ENCODE data around the gene SMU1. TPM values are rescaled to one million over a fixed set of nuclear protein-coding genes. Genes with fewer than 3 reads are reported as not detected.
"Not testable (repeated sequence)": the region's sequence is repeated elsewhere in the genome, so short reads cannot be mapped to it uniquely, and the experiment has no call there.

SMU1 gene
- total RNA-seq, 1 donor from 2014 or later: 20.3 TPM

- DNase-seq (ENCODE audit: low read depth): no peak
Observed at GRCh38 chr9:33014665-33015014, 61.8 kb downstream of the SMU1 start.

DNA sequence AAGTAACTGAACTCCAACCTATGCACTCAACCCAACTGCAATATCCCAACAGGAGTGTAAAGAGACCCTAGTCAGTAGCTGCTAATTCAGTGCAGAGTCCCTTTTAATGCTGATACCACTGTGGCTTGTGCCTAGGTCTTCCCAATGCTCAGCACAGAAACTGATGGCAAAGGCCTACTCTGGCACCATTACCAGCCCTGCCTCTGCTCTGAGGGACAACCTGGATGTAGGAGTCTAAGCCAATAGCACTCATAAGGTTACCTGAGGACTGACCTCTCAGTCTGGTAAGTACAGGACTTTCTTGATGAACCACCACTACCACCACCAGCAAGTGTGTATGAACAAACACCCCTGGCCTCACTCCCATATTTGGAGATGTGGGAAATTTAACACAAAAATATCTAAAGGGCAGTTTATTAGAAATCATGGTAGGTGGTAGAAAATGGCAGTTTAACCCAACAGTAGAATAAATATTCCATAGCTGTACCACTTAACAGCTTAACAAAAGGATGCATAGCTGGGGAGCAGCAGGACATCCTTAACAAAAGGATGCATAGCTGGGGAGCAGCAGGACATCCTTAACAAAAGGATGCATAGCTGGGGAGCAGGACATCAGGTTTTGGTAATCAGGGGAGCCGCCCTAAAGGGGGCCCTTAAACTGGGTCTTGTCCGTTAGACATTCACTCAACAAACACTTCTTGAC lies 62.4 kb downstream of the SMU1 start:
- DNase-seq (ENCODE audit: low read depth): no peak

- peak; percentile 72 for DNase-seq (ENCODE audit: low read depth)
Observed at GRCh38 chr9:33012328-33013069, 64.0 kb downstream of the SMU1 start.

DNA sequence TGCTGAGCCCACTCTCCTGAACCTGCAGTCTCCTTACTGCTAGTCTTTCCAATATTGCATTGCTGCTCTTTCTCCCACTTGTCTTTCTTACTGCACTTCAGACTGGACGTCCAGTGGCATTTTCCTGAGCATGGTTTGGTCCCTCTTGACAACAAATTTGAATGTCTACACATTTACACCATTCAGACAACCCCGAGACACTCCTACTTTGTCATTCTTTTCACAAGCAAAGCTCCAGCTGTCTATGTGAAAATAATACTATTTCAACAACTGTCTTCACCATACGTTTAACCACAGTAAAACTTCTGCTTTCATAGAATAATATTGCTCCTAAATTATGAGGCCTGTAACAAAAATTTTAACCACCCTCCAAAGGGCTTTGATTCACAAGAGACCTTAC lies 64.6 kb downstream of the SMU1 start:
- DNase-seq (ENCODE audit: low read depth): no peak

DNA sequence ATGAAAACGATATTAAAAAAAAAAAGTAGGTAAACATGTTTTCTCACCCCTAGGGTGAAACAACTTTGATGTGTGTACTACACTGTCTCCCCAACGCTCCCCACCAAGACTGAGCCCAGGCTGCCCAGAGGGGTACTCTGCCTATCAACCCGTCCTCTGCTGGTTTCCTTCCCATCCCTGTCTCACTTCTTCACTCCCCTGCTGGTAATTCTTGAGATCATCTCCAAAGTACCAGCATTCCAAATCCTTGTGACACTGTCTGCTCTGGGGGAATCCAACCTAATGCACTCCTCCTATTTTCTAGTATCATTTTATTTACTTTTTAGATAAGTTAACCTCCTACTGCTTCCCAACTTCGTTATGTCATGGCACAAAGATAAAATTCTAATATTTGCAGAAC lies 68.7 kb downstream of the SMU1 start:
- DNase-seq (ENCODE audit: low read depth): no peak

DNA sequence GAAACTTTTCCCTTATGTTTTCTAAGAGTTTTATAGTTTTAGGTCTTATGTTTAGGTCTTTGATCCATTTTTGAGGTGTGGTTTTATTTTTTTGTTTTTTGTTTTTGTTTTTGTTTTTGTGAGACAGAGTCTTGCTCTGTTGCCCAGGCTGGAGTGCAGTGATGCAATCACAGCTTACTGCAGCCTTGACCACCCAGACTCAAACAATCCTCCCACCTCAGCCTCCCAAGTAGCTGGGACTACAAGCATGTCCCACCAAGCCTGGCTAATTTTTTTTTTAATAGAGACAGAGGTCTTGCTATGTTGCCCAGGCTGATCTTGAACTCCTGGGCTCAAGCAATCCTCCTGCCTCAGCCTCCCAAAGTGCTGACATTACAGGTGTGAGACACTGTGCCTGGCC lies 71.1 kb downstream of the SMU1 start:
- DNase-seq (ENCODE audit: low read depth): not testable (repeated sequence)

GRCh38 chr9:33000682-33001055 lies 75.8 kb downstream of the SMU1 start:
- peak; percentile 6 for DNase-seq (ENCODE audit: low read depth)

DNA sequence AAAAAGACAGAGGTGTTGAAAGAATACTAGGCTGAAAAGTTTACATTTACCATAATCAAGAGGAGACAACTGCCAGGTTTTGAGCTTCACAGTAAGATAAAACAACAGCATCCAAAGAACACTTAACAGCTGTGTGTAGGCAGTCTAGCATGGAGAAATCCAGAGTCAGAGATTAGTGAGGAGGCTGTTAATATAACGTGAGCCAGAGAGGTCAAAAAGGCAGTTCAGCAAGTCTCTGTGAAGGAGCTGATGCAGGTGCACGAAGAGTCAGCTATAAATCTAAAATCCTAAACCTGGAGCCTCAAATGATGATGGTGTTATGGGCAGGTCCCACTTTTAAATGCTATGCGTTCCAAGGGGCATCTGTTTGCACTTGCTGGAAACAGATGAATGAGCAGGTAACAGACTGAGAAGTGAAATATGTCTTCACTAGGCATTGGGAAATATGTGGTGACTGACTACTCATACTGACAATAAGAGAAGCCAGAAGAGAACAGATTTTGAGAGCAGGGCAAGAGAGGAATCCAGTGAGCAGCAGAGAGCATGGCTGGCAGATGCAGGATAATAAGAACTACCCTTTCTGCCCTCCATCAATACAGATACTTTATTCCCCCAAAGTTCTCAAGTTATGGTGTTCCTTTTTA lies 83.8 kb downstream of the SMU1 start:
- no peak for DNase-seq (ENCODE audit: low read depth)

DNA sequence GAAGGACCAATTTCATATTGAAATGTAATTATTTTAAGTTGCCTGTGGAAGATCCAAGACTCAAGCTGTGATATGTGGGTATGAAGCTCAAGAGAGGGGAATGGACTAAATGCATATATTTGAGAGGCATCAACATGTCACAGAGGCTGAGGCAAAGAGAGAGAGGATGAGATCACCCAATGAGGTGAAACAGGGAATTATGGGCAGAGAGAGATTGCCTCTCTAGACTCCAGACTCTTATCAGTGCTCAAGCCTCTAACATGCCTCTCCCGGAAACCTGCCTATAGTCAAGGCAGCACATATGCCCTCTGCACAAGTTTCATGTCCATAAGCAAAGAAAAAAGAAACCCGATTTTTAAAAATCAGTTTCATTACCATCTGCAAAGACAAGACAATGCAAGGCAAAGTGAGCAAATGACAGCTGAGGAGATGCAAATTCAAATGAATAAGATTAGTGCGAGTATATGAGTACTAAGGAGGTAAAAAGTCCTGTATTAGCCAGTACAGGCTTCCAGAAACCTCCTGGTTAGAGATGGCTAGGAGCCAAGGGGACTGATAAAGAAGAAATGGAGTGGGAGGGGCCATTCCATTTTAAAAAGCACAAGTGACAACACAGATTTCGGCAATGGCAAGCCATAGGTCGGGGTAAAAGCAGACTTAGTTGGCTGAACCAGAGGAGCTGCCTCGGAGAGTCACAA lies 84.4 kb downstream of the SMU1 start:
- no peak for DNase-seq (ENCODE audit: low read depth)

Other genes starting within 250 kb of the SMU1 start
- 32.7 and 34.8 TPM in 2 replicates for gene APTX, start 75.0 kb downstream of the SMU1 start, total RNA-seq
- 123 and 142 TPM in 2 replicates for gene DNAJA1, start 51.4 kb downstream of the SMU1 start, total RNA-seq
- gene B4GALT1, start 90.7 kb upstream of the SMU1 start, total RNA-seq: 36.5 and 39.4 TPM in 2 replicates
- gene SPINK4, start 163.5 kb upstream of the SMU1 start, total RNA-seq: not detected in 2 replicates
- gene BAG1, start 188.0 kb upstream of the SMU1 start, total RNA-seq: 74.6 and 78.7 TPM in 2 replicates
- 94.4 and 97.4 TPM in 2 replicates for gene CHMP5, start 188.4 kb upstream of the SMU1 start, total RNA-seq
- gene NFX1, start 213.8 kb upstream of the SMU1 start, total RNA-seq: 29.8 and 37.0 TPM in 2 replicates

All from myocyte (in vitro differentiated cells).